ENCODE measurements around the gene SPA17.

- no peak for TF ChIP-seq EZH2 (IDR thresholded peaks at IDR 0.05; ENCODE audit: insufficient read depth, low read length)
- TF ChIP-seq, protein P1, sequence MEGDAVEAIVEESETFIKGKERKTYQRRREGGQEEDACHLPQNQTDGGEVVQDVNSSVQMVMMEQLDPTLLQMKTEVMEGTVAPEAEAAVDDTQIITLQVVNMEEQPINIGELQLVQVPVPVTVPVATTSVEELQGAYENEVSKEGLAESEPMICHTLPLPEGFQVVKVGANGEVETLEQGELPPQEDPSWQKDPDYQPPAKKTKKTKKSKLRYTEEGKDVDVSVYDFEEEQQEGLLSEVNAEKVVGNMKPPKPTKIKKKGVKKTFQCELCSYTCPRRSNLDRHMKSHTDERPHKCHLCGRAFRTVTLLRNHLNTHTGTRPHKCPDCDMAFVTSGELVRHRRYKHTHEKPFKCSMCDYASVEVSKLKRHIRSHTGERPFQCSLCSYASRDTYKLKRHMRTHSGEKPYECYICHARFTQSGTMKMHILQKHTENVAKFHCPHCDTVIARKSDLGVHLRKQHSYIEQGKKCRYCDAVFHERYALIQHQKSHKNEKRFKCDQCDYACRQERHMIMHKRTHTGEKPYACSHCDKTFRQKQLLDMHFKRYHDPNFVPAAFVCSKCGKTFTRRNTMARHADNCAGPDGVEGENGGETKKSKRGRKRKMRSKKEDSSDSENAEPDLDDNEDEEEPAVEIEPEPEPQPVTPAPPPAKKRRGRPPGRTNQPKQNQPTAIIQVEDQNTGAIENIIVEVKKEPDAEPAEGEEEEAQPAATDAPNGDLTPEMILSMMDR (IDR thresholded peaks at IDR 0.05; ENCODE audit: insufficient read depth, low read depth, low read length): no peak
Measured at GRCh38 chr11:124674168-124674517, 439 bp downstream of the SPA17 start.

Measured in astrocyte (in vitro differentiated cells and primary cell).